Activated naive CD4-positive, alpha-beta T cell (primary cell): ENCODE data around the gene SENP1.

Source experiments
- DNase-seq, 4 experiments: peaks; one replicate each; lab custom pipeline; 2025; lab: John Stamatoyannopoulos, UW

The SENP1 gene

DNA sequence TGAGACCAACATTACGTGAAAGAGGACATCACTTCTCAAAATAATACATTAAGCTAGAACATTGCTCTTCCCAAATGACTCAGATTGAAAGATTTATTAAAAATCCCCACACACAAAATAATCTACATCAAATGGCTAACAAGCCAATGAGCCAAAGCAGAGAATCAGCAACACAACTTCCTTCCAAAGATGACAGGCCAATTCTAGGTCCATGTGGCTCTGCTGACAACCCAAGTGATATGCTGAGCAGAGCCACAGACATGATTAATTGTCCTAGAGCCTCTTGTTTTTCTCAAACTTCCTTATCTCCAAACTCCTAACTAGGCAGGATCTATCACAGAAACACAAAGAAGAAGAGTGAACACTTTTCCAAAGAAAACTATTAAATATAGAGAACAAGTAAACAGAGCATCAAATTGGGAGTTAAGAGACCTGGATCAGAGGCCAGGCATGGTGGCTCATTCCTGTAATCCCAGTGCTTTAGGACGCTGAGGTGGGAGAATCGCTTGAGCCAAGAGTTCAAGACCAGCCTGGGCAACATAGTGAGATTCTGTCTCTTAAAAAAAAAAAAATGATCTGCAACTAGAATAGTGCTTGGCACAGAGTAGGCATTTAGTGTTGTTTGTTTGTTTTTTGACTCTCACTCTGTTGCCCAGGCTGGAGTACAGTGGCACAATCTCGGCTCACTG, 38.5 kb downstream of the SENP1 start:
- DNase-seq, result no peak

DNA sequence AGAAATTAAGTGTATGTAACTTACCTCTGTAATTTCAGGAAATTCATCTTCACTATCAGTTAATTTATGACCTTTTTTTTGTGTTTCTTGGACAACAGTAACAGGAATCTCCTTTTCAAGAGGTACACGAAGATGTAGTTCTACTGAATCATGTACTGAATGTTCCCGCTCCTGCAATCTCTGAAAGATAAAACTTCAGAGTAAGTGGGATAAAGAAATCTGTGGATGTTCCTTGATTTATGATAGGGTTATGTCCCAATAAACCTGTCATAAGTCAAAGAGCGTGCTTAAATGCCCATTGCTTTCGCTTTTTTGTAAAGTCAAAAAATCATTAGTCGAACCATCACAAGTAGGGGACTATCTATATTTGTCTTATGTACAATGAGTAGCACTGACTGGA, 40.8 kb downstream of the SENP1 start:
- no peak for DNase-seq

DNA sequence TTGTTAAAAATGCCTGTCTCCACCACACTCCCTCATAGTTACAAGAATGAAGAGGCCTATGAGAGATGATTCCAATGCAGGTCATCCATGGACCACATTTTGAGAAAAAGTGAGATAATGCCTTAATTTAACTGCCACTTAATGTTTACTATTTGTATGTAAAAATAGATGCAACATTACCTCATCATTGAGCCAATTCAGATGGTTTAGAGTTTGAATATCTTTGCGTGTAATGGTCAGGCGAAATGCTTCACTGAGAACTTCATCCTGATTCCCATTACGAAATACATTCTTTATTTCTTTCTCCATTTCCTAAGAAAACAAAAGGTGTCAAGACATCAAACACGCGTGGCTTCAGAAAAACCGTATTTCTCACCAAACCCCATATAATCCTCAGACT, 42.3 kb downstream of the SENP1 start:
- DNase-seq, result no peak

DNA sequence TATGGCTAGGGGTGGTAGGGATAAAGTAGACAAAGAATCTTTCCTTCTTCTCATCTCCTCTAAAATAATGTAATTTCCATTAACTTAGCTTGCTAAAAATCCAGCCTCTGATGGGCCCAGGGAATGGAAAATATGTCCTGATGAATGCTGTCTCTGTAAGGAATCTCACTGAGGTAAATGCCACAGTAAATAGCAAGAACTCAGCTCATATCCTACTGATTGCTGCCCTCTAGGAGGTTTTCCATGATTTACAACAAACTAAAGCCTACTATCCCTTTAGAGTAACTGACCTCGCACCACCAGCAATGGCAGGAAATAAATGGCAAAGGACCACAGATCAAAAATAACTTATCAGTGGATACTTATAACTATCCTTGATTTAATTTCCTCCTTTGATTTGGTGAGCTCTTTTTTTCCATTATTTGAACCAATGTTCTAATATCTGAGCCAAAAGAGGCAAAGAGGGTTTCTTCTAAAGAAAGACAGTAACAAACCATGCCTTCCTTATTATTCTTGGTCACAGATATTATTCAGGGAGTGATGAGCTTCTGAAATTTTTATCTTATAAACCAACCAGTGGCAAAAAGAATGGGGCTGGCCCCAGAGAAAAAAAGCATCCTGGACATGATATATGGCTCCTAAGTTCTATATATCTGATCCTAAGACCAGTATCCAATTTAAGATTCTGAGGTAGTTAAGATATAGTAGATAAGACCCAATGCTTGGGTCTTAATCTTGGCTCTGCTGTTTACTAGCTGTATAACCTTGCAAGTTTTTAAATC, 43.8 kb downstream of the SENP1 start:
- no peak for DNase-seq

DNA sequence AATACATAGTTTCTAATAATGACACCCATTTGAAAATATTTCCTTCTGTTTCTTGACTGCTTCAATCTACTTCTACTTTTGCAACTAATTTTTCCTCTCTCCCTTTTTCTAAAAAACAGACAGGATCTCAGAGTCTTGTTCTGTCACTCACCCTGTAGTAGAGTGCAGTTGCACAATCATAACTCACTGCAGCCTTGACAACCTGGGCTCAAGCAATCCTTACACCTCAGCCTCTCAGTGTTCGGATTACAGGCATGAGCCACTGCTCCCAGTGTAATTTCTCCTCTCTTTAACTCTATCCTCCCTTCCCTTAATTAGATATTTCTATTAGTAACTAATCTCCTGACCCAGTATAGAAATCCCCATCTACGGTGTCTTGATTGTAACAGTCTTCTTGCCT, 45.4 kb downstream of the SENP1 start:
- no peak for DNase-seq

DNA sequence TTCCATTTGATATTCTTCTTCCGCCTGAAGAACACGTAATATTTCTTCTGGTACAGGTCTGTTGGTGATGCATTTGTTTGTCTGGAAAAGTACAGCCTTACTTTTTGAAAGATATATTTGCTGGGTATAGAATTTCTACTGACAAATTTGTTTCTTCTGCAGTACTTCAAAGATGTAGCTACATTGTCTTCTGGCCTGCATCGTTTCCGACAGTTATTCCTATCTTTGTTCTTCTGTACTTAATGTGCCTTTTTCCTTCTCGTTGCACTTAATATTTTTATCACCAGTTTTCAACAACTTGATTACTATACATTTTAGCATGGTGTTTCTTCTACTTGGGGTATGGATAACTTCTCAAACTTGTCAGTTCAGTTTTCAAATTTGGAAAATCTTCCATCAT, 47.1 kb downstream of the SENP1 start:
- DNase-seq, result no peak

DNA sequence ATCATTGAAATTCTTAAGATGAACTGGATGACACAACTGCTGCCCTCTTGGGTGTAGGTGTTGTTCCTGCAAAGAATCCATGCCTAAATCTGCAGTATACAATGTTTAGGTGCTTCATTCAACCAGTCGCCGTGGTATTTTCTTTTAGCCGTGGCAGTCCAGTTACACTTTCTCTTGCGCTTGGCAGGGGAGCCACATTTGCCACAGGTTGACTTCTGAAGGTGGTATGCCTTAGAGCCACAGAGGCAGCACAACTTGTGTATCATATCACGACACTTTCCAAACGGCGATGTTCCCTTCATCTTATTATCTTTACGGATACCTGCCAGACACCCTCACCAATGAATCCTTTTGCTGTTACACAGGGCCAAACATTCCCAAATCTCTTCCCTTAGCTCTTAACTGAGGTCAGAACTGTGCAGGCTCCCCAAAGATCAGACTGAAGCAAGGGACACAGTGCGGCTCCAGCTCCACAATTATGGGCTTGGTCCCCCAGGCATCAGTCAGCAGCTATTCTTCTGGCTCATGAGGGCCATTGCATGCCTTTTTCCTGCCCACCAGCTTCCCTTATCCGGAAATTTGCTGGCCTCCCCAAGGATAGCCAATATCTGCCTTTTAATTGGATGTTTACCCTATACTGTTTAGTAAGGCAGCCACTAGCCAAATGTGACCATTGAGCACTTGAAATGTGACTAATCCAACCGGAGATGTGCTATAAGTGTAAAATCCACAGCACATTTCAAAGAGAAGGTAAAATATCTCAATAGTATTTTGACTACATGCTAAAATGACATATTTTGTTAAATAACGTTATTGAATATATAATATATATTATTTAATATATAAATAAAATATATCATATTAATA, 50.7 kb downstream of the SENP1 start:
- no peak for DNase-seq

DNA sequence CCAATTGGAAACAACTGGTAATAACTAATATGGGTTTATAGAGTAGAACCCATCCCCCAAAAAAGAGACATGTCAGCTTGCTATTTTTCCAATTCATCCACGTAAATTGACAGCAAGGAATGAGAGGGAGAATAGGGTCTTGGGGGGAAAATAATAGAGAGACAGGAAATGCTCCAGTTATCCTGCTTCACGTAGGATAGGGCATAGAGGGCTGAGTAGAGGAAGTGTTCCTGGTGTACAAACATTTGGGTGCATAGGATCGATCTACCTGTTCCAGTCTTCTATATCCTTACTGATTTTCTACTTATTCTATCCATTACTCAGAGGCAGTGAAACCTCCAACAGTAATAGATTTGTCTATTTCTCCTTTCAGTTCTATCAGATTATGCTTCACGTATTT, 52.0 kb downstream of the SENP1 start:
- no peak for DNase-seq

DNA sequence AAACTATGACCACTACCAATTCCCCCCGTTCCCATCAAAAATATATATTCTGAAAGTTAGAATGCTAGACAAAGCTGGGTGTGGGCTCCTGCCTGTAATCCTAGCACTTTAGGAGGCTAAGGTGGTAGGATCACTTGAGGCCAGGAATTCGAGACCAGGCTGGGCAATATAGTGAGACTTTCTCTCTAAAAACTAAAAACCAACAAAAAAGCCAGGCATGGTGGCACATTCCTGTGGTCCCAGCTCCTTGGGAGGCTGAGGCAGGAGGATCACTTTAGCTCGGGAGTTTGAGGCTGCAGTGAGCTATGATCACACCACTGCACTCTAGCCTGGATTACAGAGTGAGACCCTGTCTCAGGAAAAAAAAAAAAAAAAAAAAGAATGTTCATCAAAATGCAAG, 52.8 kb downstream of the SENP1 start:
- DNase-seq, result no peak

DNA sequence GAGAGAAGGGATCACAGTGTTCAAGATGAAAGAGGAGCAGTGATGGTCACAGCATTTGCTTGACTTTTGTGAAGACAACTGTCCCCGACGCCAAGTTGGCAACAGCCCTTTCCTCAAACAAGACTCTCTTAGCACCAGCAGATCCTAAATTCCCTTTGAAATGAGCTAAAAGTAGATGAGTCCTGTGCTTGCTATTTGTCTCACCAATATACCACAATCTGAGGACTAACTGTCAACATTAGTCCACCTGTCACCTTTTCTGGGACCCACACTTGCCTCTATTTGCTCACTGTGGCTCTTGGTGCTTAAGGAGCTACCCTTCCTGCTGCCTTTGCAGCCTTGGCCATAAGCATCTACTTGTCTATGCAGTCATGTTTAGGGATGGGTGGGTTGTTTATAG, 54.2 kb downstream of the SENP1 start:
- DNase-seq, result no peak

DNA sequence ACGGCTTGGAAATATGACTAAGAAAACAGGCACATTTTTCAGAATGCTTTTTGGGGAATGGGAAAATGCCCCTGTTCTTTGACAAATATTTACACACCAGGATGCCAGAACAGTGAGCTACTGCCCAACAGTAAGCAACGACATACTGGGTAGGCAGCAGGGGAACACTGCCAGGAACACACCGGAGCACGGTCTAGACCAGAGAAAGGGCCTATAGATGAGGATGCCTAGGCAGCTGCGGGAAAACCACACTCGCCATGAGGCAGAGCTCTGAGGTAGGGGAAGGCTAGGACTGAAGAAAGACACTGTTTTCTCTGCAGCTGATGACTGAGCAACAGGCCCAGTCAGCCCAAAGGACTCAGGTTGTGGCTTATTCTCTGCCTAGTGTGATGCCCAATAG, 55.7 kb downstream of the SENP1 start:
- no peak for DNase-seq

DNA sequence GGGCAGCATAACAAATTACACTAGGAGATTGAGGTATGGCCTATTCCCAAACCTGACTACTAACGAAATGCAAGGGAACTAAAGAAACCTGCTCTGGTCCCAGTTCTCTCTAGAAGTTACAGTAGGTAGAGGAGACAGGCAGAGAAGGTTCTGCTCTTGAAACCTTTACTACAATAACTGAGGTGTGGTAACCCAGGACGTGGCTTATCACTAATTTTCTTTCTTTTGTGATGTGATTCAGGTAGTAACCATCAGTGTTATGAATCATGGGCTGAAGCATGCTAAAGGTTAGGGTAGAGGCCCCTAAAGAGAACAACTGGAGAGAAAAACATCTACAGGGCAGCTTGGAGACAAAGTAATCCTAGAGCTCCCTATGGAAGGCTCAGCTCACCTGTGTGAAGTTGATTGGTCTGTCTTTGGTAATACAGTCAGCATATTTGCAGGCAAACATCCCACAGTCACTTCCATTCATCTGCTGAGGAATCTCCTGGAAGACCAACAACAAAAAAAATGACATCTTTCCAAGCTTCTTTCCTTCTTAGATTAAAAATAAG, 59.8 kb downstream of the SENP1 start:
- DNase-seq, result no peak

DNA sequence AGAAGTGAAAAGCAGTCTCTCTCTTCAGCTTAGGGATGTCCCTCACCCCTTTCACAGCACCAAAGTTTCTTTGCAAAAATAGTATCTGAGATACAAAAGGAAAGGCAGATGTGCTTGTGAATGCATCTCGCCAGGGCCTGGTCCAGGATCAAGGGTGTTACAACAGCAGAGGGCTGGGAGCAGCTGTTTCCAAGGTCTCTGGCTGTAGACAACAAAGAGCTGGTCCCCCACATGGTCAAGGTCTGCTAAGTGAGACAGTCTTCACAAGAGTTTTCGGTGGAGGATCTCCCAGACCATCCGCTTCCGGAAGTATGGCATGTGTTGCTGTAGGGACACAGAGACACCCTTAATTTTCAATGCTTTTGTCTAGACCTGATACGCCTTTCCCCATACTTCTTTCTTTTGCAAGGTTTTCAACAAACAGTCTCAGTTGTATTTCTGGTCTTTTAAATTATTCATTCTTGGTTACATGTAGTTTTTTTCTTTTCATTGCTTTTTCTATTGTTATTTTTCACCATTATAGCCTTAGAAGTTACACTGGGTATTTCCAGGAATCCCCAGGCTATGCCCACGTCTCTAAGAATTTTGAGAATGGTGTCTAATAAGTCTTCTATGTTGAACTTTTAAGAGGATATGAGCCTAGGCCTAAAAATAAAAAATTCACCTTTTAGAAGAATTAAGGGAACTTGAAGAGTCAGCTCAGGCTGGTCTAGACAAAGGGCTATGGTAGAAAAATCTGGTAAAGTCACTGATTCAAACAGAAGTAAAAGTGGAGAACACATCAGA, 60.6 kb downstream of the SENP1 start:
- DNase-seq, result no peak

DNA sequence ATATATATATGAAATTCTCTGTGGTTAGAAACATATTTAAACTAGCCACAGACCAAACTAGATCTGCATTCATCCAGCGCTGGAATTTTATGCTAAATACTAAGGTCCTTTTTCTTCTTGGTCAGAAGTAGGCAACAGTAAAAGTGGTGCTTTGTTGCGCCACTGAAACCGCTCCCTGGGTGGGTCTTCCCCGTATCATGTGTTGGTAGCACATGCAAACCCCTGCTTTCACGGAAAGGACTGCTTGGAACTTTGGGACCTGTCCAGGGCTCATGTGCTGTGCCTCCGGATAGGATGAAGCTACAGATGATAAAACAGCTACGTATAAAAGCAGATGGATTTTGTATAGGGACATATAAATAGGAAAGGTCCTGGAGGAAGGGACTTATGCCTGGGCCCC, 61.5 kb downstream of the SENP1 start:
- no peak for DNase-seq

DNA sequence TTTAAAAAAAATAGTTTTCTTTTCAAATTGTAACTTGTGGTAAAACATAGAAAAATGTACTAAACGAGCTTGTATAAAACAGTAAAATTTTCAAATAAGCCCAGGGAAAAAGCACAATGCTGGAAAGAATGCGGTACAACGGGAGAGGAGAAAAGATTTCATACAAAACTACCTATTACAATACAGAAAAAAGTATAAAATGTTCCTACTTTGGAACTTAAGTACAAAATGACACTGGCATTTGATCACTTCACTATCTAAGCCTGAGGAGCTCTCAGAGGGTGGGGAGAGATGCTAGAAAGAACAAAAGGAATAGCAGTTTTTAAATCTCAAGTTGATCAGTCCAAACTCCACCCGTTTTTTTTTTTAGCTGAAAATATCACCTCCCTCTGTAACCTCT, 62.1 kb downstream of the SENP1 start:
- DNase-seq, result no peak

DNA sequence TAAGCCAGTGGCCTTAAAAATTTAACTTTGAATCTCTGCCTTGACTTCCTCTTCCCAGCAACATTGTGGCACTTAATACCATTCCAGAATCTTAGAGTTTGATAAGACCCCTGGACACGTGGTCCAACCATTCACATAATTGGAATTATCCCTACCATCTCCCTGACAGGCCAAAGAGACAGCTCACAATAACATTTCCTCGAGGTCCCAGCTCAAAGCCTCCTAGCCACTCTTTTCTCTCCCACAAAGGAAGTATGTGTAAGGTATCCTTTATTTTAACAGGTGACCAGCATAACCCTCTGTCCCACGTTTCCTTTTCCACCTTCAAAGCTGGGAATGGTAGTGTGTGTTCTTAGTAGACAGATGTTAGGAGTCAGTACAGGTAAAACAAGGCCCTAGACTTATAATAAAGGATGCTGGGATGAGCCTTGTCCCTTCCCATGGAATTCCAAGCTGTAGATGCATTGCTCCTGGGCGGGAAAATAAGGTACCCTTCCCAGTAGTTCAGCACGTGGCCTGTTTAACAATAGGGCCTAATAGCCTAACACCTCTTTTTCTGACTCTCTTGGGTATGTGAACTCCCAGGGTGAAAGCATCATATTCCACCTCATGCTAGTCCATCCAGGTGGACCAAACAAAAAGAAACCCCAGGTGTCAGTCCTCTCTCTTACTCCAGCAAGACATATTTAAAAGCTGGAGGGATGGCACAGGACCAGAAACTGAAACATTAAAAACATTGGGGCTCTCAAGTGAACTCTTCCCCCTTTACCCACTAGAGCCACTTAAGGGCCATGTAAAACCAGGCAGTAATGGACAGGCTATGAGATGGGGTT, 64.1 kb downstream of the SENP1 start:
- no peak for DNase-seq

DNA sequence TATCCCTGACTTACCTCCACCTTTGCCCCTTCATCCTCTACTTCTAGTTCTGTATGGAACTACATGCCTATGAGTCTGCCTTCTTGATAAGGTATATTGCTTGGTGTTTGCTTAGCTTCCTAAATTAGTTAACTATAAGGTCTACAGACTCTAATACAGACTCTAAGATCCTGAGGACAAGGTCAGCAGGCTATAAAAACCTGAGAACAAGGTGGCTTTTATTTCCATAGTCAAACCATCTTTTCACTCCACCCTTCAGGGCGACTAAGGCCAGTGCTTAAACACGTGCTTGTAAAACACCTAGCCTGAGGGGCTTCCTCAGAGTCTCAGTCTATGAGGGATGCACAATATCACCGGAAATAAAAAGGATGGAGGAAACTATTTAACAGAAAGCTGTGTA, 65.5 kb downstream of the SENP1 start:
- no peak for DNase-seq

DNA sequence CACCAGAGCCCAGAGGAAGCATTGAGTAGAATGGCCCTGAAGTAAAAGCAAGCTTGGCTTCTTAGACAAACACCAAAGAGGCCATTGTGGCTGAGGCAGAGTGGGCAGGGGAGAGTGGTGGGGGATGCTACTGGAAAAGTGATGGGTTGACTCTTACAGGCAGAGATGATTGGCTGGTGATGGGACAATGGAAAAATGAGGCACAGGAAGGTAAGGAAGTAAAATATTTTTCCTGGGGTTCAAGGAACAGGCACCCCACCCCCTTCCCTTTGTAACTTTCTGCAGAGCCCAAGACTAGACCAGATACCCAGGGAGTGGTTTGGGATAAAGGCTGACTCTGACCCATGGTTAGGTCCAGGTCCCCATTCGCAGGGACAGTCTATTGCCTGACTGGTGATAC, 66.7 kb downstream of the SENP1 start:
- no peak for DNase-seq

DNA sequence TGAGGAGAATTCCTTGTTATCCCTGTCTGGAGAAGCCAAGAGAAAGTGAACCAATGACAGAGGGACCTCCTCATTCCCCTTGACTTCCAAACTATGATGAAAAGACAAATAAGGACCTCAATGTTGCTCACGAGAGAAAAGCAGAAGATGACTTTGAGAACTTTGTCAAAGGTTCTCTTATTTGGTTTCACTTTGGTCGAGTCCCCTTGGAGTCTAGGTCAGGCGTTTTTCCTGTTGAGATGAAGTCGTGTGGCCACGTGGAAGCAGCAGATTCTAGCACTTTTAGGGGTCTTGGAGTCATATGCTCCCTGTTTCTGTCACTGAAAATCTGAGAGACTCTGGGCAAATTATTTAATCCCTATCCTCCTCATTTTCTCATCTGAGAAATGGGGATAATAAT, 67.8 kb downstream of the SENP1 start:
- DNase-seq, result no peak

DNA sequence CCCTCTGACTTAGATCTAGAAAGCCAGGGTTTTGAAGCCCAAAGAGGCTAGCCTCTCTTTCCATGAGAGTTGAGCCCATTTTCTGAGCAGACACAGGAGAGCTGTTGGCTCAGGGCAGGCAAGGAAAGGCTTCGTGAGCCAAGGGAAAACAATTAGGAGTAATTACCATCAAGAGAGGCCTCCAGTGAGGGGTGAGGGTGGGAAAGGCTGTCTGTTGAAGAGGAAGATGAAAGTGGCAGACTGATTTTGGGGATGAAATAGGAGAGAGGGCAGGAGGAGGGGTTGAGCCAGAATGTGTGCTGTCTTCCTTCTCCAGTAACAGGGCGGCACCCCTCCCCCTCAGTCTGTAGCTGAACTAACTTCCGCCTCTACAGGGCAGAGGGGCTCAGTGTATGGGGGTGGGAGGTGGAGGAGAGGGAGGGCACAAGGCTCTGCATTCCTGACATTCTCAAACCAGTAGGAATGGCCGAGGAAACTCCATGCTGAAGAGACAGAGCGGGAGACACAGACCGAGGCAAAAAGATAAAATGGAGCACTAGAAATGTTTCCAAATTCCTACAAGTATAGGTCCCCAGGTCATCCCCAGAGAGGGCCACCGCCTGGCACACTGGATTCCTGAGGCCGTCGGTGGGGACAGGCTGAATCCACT, 68.5 kb downstream of the SENP1 start:
- no peak for DNase-seq
